ENCODE data around the gene MMP25. TPM values are rescaled to one million over a fixed set of nuclear protein-coding genes. Genes with fewer than 3 reads are reported as not detected.
A peak's percentile ranks its signal among the peaks of the same experiment; 100 is the strongest.

MMP25 gene
- total and polyA plus RNA-seq, 9 of the 15 experiments (the other 6 are each of a cell fraction or from before 2014, with no cell fraction given): 0.03 to 0.04 TPM; not detected in 7

- TF ChIP-seq PBX2 (CRISPR knock-in tag; IDR thresholded peaks at IDR 0.05; ENCODE audit: low read depth): no peak
- no peak for TF ChIP-seq PBX2 (tag; conservative IDR thresholded peaks at IDR 0.05; ENCODE audit: low read depth)
- peak; percentile 83 for TF ChIP-seq HMGN3 (IDR thresholded peaks at IDR 0.05; ENCODE audit: borderline replicate concordance, extremely low read depth, insufficient read length, low read depth, low read length)
- no peak for TF ChIP-seq MBD1 (CRISPR knock-in tag; IDR thresholded peaks at IDR 0.05)
- TF ChIP-seq ZNF586 (CRISPR knock-in tag; conservative IDR thresholded peaks at IDR 0.05): no peak
- no peak for TF ChIP-seq PML (IDR thresholded peaks at IDR 0.05; ENCODE audit: low read length)
- TF ChIP-seq FUS (optimal IDR thresholded peaks at IDR 0.05; ENCODE audit: low read depth, low read length): no peak
- no peak for TF ChIP-seq AFF4 (CRISPR knock-in tag; IDR thresholded peaks at IDR 0.05)
- no peak for TF ChIP-seq ZBTB26 (CRISPR knock-in tag; IDR thresholded peaks at IDR 0.05)
- TF ChIP-seq HMBOX1 (IDR thresholded peaks at IDR 0.05): no peak
- no peak for TF ChIP-seq ZKSCAN8 (CRISPR knock-in tag; IDR thresholded peaks at IDR 0.05)
- TF ChIP-seq TRIM24 (IDR thresholded peaks at IDR 0.05): no peak
- TF ChIP-seq, protein P1, sequence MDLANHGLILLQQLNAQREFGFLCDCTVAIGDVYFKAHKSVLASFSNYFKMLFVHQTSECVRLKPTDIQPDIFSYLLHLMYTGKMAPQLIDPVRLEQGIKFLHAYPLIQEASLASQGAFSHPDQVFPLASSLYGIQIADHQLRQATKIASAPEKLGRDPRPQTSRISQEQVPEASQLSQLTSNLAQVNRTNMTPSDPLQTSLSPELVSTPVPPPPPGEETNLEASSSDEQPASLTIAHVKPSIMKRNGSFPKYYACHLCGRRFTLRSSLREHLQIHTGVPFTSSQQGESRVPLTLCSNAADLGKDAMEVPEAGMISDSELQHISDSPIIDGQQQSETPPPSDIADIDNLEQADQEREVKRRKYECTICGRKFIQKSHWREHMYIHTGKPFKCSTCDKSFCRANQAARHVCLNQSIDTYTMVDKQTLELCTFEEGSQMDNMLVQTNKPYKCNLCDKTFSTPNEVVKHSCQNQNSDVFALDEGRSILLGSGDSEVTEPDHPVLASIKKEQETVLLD (IDR thresholded peaks at IDR 0.05): no peak
- no peak for TF ChIP-seq LARP7 (IDR thresholded peaks at IDR 0.05)
- no peak for TF ChIP-seq KHSRP (IDR thresholded peaks at IDR 0.05)
These were observed 18.2 kb upstream of the MMP25 start (continued) for GRCh38 chr16:3027983-3028715.

Data from K562 (cell line).